Activated CD4-positive, alpha-beta T cell treated with anti-CD3 and anti-CD28 coated beads, Interleukin-2, amount 50 U/mL, for 1 hour (primary cell): ENCODE results near the gene ANKRD35.
"Not testable (repeated sequence)": the region's sequence is repeated elsewhere in the genome, so short reads cannot be mapped to it uniquely, and the experiment has no call there.

Experiments used
- DNase-seq: peaks from one replicate; pipeline ENCODE4 v3.0.0-alpha.2; 2020

Gene ANKRD35

DNA sequence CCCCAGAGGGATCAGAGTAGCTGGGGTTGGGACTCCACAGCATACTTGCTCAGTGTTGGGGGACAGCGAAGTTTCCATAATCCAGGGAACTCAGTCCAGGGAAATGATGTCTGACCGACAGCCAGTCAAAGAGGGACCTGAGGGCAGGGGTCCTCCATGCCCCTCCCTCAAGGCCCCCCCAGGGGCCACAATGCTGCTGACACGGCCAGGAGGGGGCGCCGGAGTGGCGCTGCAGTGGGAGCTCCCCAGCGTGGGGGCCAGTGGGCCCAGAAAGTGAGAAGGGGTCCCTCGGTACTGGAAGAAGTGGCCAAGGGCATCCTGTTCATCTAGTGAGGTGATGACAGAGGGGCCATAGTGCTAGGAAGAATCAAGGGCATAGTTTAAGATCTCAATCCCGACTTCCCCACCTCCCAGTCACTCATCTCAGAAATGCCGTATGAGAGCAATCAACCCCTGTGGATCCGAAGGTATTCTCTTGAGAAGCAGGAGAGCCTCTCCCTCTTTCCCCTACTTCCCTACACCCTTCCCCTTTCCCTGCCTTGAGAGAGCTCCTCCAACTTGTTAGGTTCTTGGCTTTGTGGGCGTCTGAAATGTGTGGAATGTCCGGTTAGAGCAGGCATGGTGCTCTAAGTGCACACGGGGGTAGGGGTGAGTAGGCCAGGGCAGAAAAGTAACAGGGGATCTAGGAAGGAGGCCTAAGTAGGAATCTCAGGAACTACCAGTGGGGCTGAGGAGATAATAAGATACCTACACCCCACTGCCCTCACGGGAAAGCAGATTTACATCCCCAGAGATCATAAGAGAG is 36.1 kb downstream of the ANKRD35 start:
- DNase-seq = no peak

DNA sequence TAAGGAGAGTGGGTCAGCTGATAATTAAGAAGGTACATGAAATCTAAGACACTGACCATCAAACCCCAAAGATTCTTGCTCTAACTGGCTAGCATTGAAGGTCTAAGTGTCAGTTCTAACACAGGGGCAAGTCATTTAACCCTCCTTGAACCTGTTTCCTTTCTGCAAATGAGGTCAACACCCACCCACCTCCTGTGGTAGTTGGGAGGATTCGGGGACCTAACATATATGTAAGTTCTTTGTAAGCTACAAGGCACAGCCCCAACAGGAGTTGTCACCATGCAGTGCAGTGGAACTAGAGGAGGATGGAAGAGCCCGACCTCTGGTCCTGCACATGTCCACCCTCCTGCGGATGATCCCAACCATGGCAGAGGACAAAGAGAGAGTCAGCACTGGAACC is 37.8 kb downstream of the ANKRD35 start:
- DNase-seq = no peak

DNA sequence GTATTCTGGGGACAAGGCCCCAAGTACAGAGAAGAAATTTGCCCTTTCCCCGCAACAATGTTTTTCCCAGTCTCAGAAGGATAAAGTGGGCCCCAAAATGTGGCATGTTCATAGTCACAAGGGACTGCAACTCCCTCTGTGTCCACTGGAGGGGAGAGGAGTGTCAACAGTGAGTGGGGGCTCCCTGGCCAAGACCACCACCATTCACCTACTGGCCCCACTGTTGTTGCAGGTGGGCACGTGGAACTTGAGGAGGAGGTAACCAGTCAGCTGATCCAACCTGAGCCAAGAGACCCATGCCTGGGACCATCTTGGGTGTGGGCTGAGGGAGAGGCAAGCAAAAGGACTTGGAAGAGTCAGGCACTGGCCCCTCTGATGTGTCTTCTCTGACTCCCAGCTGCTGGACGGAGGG is 39.5 kb downstream of the ANKRD35 start:
- peak; percentile 24 for DNase-seq

DNA sequence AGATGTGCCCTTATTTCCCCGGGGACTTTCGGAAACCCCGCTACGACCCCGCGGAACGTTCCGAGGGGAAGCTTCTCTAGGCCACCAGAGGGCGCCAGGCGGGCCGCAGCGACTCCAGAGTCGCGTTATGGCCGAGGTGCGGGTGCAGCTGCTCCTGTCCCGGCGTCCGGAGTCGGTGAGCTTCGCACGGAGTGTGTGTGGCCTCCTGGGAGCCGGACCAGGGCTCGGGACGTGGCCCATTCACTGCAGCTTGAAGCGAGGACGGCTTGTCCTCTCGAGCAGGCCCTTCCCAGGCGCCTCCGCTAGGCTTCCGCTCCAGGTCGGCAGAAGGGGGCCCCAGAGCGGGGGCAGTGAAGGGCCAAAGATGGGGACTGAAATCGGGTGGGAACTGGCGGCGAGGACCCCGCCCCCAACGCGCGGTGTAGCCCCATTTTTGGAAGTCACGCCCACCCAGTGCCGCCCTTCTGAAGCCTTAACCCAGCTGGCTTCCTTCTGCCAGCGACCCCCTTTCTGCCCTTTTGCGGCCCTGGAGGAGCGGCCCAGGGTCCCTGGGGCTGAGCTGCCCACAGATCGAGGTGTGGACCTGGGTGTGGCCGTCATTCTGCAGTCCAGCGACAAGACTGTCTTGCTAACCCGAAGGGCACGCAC is 40.0 kb downstream of the ANKRD35 start, which contains the start of gene NUDT17:
Gene NUDT17, plus strand, starts transcription at position 117 of the 648 bp plus-strand sequence. Its CDS starts 11 bp downstream, at position 128.
- peak; percentile 78 for DNase-seq

DNA sequence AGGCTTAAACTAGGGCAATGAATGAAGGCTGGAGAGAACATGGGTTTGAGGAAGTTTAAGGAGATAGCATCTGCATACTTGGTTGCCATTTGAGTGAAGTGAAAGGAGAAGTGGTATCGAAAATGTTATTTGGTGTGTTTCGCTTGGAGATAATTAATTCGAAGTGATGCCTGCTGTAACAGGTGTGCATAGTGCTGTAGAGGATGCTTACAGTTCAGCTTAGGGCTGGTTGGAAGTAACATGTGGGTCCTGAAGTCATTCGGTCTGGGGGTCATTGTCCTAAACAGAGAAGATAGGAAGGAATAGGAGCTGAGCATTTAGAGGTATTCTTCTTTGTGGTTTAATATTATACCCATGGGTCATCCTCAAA is 40.5 kb downstream of the ANKRD35 start:
- DNase-seq = no peak

DNA sequence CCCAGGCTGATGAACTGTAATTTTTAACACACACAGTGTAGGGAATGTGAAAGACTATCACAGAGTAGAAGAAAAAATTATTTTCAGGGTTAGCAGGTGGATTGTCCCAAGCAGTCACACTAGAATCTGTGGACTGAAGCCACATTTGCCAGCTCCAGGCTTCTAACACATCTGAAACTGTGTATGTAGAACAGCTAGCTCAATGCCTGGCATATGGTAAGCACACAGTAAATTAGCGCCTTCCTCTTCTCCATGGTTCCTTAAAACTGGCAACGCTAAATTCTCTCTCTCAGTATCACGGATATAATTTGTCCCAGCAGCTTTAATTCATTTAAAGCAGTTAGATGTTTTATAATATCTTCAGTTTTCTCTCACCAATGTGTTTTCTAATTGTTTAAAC is 42.6 kb downstream of the ANKRD35 start:
- no peak for DNase-seq

DNA sequence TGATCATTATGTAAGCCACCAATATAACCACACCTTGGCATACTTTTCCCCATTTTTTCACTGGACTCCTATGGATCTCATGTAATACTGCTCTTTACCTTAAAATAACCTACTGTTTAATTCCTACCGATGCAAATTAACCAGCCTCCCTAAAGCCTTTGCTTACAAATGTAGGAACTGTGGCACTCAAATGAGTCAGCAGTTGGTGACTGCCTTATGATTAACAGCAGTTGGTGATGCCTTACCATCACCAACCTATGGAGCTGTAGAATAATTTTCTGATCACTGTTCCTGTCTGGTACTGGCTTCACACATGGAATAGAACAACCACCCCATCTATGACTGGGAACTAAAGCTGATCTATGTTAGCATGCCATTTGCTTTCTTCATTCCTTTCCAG is 48.0 kb downstream of the ANKRD35 start:
- no peak for DNase-seq

DNA sequence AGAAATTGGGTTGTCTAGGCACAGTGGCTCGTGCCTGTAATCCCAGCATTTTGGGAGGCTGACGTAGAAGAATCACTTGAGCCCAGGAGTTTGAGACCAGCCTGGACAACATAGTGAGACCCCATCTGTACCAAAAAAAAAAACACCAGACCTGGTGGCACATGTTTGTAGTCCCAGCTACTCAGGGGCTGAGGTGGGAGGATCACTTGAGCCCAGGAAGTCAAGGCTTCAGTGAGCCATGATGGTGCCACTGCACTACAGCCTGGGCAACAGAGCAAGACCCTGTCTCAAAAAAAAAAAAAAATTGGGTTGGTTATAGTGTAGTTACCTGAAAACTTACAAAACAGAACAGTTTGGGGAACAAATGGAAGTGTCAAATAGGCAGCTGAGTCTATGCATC is 54.9 kb downstream of the ANKRD35 start:
- not testable (repeated sequence) for DNase-seq

DNA sequence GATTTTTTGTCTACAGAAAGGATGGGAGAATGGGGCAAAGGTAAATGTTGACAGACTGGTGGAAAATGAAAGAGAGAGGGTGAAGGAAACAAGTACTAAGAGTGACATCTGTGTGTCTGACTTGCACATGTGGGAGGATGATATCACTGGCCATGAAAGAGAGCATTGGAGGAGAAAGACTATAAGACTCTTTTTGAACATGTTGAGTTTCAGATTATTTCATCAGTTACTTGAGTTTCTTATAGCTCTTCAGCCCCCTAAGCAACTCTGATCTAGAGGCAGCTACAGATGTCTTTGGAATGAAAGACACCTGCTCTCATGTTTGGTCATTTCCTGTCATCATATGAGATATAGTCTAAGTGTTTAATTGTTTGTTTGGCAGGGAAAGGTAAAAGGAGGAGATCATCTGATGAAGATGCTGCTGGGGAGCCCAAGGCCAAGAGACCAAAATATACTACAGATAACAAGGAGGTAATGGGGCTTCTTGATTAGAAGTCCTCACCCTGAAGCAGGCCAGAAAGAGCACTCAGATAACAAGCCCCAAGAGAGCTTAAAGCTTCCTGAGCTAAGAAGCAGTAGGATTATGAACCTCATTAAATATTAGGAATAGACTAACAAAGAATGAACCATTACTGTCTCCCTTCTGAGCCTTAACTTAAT is 57.2 kb downstream of the ANKRD35 start:
- DNase-seq = no peak

DNA sequence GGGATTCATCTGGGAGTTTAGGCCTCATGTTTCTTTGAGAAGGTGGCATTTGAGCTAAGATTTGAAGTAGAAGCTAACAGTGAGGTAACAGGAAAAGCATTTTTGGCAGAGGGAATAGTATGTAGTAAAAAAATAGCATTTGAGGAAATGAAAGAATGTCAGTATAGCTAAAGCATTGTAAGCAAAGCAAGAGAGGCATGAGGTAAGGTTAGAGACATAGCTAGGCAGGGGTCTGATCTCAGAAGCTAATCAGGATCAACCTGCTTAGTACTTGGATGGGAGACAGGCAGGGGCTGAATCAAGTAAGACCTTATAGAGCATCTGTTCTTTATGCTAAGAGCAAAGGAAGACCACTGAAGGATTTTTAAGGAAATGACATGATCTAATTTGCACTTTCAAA is 57.7 kb downstream of the ANKRD35 start:
- no peak for DNase-seq

DNA sequence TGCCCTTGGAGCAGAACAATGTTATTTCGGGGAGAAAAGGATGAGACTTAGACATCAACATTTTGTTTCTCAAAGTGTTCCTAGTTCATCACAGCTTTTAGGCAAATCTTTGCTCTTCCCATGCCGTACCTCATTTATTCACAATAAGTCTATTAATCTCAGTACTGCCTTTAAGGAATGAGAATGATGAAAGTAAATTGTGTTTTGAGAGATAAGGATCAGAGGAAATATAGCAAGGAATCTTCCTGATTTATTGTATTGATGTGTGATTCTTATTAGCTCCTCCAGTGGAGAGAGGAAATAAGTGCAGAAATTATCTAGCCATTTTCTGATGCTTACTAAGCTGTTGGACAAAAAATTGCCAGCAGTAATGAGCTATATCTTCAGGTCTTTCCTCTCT is 59.6 kb downstream of the ANKRD35 start:
- no peak for DNase-seq

DNA sequence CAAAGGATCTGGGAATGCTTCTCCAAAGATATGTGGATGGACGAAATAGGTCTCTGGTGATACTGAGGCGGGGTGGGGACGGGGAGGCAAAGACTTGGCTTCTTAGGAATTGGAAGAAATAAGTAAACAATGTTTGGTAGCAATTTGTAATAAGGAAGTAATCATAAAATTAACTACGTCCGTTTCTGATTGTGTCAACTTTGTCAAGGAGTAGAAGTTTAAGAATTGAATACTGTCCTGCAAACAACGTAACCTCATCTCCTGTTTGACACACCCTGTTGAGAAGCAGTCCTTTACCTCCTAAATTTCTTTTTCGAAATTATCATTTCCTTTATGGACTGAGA is 61.2 kb downstream of the ANKRD35 start:
- DNase-seq = no peak

DNA sequence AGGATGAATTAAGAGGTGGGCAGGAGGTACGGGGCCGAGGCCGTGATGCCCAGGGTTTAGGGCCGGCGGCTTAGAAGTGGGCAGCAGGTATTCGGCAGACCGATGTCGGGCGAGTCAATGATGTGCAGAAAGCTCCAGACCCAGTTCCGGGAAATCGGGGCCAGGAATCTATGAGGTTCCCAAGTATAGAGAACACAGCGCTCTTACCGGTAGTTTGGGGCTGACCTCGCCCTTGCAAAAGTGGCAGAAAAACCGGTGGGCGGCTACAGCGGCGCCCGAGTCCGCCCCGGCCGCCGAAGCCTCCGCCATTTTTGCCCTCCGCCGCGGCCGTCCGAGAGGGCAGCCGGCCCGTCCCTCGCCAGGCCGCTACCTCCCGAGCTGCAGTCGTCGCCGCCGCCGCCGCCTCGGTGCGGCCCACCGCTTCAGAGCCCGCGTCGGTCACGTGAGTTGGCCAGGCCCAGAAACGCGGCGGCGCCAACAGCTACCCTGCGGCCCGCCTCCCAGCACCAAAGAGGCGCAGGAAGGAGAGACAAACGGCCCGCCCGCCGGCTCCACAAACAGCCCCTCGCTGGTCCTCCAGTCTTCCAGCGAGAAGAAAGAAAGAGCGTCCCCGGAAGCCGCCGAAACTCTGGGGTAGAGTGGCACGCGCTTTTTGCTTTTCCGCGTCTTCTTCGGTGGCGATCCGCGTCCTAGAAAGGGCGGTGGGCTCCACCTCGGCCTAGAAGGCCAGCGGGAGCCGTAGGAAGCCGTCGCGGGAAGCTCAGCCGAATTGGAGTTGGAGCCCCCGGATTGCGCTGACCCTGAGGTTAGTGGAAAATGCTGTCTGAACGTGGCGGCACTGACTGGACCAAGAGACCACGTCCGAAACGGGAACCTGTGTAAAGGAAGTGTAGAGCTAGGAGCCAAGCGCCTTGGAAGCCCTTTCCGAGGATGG is 61.8 kb downstream of the ANKRD35 start, which contains the start of the genes POLR3C and RNF115:
Gene POLR3C, plus strand, starts transcription at position 636 of the 934 bp plus-strand sequence. CDS start 1,577 bp downstream, outside the sequence.
Gene RNF115, minus strand, starts transcription at position 531 of the 934 bp plus-strand sequence. Its CDS starts 222 bp downstream, at position 309.
- DNase-seq = peak; percentile 85

DNA sequence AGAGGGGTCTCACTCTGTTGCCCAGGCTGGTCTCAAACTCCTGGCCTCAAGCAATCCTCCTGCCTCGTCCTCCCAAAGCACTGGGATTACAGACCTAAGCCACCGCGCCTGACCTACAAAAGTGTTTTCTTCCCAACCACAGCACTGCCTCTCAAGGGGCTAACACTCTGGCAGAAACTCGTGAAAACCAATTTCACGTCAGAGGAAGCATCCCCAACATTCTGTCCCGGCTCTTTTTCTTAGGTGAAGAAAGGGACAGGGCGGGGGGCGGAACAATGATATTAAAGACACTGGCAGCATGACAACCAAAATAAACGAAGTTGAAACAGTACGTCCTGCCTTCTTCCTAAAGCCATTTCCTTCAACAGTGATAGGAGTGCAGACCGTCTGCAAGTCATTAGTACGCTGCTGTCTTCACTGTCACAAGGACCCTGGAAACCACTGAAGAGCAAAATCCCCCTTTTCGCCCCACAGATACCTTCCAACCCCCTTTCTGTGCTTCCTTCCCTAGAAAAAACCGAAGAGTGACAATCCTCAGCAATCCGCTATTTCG is 62.8 kb downstream of the ANKRD35 start:
- not testable (repeated sequence) for DNase-seq

DNA sequence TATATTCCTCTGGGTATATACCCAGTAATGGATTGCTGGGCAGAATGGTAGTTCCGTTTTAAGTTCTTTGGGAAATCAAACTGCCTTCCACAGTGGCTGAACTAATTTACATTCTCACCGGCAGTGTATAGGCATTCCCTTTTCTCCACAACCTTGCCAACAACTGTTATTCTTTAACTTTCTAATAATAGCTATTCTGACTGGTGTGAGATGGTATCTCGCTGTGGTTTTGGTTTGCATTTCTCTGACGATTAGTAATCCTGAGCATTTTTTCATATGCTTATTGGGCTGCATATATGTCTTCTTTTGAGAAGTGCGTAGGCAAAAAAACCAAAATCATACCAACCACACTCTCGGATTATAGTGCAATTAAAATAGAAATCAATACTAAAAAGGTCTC is 67.6 kb downstream of the ANKRD35 start:
- not testable (repeated sequence) for DNase-seq
